Measurements from ENCODE around the gene NEAT1.

NEAT1 gene

GRCh38 chr11:65389294-65389980, 33.2 kb upstream of the NEAT1 start:
- no peak for DNase-seq (ENCODE audit: low read depth)

DNA sequence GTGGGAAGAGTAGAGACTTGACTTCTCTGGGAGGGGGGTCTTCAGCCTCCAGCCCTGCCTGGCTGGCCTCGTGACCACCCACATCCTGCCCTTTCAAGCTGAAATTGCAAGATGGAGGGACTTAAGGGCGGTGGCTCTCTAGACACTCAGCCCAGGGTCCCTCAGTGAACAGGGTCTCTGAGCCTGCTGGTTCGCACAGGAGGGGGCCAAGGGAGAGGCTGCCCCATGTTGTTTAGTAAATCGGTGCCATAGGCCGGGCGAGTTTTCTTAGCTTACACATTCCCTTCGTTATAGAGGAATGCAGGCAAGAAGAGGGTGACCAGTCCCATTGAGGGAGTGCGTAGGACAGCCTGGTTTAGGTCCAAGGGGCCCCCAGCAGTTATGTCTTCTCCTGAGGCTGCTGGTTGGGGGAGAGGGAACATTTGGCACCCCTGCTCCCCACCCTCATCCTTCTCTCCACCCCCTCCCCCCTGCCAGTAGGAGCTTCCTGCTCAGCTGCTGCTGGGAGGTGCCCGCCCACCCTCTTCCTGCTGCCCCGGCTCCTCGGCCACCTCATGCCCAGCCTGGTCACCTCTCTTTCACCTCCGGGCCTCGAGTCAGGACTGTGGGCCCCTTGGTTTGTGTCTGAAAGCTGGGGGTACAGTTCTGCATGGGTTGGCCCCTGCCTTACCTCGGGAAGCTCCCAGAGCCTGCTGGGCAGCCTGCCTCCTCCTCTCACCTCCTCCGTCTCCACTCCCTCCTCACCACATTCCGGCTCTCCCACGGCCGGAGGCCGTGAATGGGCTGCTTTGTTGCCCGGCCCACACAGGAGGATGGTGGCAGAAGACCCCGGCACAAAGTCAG, 32.3 kb upstream of the NEAT1 start:
- no peak for DNase-seq (ENCODE audit: low read depth)

DNA sequence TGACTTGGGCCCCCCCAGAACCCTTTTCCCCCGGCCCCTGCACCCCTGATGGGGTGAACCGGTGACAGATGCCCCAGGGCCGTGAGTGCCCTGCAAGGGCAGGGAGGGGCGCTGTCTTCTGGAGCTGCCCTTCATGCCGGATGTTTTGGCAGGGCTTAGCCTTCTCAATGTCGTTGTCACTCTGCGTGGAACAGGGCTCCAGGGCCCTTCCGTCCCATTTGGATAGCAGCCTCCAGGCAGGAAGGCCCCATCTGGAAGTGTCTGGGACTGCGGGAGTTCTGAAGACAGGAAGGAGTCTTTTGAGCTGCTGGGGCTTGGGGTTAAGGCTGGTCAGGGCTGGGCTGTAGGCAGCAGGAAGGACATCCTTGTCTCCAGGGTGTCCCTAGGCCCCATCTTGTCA, 31.6 kb upstream of the NEAT1 start:
- no peak for DNase-seq (ENCODE audit: low read depth)

GRCh38 chr11:65392186-65392829, 30.3 kb upstream of the NEAT1 start:
- DNase-seq (ENCODE audit: low read depth): no peak

DNA sequence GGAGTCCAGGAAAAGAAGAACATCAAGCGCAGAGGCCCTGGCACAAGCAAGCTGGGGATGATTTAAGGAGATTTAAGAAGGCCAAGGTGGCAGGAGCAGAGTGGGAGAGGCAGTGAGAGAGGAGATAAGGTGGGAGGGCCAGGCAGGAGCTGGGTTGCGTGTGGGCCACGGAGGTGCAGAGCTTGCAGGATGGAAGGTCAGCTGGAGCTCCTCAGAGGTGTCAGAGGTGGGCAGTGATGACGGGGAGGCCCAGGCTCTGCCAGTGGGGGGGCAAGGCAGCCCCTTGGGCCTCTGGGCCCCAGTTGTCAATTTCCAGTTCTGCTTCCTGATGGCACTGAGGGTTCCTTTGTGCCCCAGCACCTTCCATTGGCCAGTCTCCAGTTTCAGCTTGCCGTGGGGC, 29.7 kb upstream of the NEAT1 start:
- DNase-seq (ENCODE audit: low read depth): no peak

GRCh38 chr11:65393513-65394079, 29.0 kb upstream of the NEAT1 start:
- no peak for DNase-seq (ENCODE audit: low read depth)

- no peak for DNase-seq (ENCODE audit: low read depth)
These were observed 28.5 kb upstream of the NEAT1 start for GRCh38 chr11:65394125-65394536.

DNA sequence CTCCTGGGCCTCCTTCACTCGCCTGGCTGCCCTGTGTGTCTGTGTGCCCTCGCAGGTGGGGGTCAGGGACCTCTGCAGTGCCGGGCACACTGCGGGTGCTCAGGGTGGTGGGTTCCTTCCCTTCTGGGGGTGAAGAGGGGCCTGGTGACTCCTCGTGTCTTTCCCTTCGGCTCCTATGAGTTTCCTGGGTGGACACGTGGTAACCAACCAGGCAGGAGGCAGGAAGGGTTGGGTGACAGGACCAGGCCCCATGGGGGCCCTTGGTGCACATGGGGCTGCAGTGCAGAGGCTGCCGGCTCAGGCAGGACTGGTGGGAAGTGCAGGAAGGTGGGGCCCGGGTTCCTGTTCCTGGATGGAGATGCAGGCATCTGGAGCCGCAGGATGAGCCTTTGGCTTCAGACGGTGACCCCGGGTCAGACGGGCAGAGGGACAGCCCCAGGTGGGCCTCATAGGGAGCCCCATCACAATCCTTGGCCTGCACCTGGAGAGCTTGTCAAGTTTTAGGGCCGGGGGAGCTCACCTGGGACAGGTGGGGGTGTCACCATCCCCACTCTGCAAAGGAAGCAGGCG, 26.6 kb upstream of the NEAT1 start:
- no peak for DNase-seq (ENCODE audit: low read depth)

- DNase-seq (ENCODE audit: low read depth): no peak
These were observed 25.5 kb upstream of the NEAT1 start for GRCh38 chr11:65396769-65397745.

DNA sequence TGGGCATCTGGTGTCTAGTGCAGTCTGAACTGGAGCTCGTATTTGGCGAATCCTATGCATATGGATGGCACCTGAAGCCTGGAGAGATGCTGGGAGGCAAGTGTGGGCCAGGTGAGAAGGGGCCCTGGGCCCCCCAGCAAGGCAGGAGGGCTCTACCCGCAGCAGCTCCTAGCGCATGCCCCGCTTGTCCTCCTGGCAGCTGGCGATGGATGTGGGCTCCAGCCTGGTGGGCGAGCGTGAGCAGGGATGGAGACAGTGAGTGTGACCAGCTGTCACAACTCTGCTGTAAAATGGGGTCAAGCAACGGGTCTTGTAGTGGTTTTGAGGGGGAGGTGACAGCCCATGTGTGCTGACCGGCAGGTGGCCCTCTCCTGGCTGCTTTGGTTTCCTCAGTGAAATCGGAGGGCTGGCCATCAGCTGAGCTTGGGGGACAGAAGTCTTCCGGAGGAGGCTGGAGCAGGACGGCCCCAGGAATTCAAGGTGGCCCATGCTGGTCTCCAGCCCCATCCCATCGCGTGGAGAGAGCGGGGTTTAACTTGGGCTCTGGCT, 24.2 kb upstream of the NEAT1 start:
- DNase-seq (ENCODE audit: low read depth): no peak

- DNase-seq (ENCODE audit: low read depth): no peak
These were observed 23.3 kb upstream of the NEAT1 start for GRCh38 chr11:65399249-65399648.

- DNase-seq (ENCODE audit: low read depth): no peak
These were observed 22.8 kb upstream of the NEAT1 start for GRCh38 chr11:65399845-65400244.

- no peak for DNase-seq (ENCODE audit: low read depth)
These were observed 22.1 kb upstream of the NEAT1 start for GRCh38 chr11:65400307-65401072.

DNA sequence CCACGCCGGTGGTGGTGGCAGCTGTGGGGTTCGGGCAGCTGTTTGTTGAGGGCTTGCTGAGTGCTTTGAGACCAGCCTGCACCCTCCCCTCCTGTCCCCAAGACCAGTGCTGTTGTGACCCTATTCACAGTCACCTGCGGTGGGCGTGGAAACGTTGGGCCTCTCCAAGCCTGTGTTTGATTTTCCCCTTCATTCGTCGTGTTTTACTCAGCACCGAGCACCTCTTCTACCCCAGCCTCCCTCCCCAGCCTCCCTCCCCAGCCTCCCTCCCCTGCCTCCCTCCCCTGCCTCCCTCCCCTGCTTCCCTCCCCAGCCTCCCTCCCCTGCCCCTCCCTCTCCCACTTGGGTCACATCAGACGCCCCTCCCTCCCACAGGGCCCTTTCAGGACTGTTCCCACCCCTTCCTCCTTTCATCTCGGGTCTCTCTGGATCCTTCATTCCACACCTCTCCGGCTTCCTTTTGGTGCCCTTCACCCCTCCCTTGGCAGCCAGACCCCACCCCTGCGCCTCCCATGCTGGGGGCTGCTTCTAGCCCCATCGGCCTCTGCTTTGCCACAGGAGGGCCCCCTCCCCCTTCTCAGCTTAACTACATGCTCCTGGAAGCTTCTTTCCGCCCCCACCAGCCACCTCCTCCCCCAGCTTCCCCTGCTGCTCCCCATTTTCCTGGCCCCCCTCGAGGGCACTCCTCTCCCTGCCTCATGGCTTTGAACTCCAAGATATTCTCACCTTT, 21.4 kb upstream of the NEAT1 start:
- no peak for DNase-seq (ENCODE audit: low read depth)

GRCh38 chr11:65401803-65402248, 20.8 kb upstream of the NEAT1 start:
- no peak for DNase-seq (ENCODE audit: low read depth)

DNA sequence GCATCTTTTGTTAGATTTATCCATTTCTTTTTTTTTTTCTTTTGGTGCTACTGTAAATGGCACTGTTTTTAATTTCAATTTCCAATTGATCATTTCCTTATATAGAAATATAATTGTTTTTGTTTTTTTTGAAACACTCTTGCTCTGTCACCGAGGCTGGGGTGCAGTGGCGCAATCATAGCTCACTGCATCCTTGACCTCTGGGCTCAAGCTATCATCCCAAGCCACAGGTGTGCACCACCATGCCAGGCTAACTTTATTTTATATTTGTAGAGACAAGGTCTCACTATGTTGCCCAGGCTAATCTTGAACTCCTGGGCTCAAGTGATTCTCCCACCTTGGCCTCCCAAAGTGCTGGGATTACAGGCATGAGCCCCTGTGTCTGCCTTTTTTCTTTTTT, 19.8 kb upstream of the NEAT1 start:
- no peak for DNase-seq (ENCODE audit: low read depth)

DNA sequence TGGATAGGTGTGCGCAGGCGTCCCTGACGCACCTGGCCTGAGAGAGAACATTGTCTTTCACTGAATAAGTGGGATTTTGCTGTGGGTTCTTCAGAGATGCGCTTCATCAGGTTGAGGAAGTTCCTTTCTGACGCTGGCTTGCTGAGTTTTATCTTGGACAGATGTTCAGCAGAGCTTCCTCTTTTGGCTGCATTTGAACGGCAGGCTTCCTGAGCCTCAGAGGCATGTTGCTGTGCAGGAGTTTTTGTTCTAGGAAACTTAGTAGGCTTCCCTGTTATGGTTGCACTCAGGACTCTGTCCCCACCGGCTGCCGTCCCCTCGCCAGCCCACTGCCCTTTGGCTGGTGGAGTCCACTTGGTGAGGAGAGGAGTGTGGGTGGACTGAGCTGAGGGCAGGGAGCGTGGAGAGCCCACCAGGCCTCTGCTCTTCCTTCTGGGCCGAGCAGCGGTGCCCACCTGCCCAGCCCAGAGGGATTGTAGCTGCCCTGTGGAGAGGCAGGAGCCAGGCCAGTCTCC, 18.9 kb upstream of the NEAT1 start:
- no peak for DNase-seq (ENCODE audit: low read depth)

DNA sequence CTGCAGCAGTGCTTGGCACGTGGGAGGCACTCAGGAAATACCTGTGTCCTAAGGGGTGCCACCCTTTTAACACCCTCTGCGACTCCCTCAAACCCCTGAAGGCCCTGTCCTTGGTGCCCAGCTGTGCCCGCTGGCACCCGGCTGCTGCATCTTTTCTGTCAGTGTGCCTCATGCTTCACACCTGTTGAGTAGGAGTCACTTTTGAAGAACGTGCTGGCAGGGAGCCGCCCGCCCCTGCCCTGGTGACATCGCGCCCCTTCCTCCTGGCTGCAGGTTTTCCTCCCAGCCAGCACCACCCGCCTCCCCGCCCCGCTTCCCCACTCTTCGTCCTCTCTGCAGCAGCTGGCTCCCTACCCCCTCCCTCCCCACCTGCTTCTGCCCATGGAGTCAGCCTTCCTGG, 18.4 kb upstream of the NEAT1 start:
- no peak for DNase-seq (ENCODE audit: low read depth)

All from T follicular helper cell (primary cell).